Measurements from ENCODE around the gene DLX4.

The DLX4 gene

GRCh38 chr17:50020841-50021599 is 52.0 kb downstream of the DLX4 start:
- no peak for DNase-seq

- DNase-seq = no peak
Measured at GRCh38 chr17:50021681-50022370, 52.8 kb downstream of the DLX4 start.

- DNase-seq = no peak
Measured at GRCh38 chr17:50022463-50023130, 53.6 kb downstream of the DLX4 start.

DNA sequence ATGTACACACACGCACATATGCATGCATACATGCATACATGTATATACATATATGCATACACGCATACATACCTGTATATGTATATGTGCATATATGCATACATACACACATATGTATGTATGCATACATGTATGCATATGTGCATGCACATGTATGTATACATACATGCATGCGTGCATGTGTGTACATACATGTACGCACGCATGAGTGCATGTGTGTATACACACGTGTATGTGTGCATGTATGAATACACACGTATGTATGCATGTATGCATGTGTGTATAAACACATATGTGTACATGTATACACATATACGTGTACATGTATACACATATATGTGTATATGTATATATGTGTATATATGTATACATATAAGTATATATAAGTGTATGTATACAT is 54.5 kb downstream of the DLX4 start:
- DNase-seq = no peak

Data from fibroblast of upper back skin (primary cell).